ENCODE measurements around the gene RGS16.

The RGS16 gene

DNA sequence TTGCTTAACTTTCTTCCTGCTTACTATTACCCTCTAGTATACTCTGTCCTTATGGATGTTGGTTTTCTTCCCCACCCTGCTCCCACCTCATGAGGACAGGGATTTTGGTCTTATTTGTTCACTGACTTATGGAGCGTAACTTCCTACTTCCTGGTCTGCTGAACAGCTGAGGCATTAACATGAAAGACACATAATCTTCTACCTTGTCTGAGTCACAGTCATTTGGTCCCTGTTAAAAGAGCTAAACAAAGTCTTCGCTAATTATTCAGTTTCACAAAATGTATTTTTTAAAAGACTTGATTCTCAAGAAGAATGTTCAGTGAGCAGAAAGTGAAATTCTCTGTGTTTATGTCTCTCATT, 33.6 kb downstream of the RGS16 start:
- no peak for DNase-seq

- DNase-seq: no peak
Observed at GRCh38 chr1:182569939-182570610, 34.1 kb downstream of the RGS16 start.

GRCh38 chr1:182568647-182569284, 35.4 kb downstream of the RGS16 start:
- no peak for DNase-seq

- DNase-seq: no peak
Observed at GRCh38 chr1:182567629-182568028, 36.6 kb downstream of the RGS16 start.

GRCh38 chr1:182565537-182565936, 38.7 kb downstream of the RGS16 start:
- no peak for DNase-seq

GRCh38 chr1:182564406-182565004, 39.7 kb downstream of the RGS16 start:
- DNase-seq: no peak

- DNase-seq: no peak
Observed at GRCh38 chr1:182563095-182563494, 41.1 kb downstream of the RGS16 start.

DNA sequence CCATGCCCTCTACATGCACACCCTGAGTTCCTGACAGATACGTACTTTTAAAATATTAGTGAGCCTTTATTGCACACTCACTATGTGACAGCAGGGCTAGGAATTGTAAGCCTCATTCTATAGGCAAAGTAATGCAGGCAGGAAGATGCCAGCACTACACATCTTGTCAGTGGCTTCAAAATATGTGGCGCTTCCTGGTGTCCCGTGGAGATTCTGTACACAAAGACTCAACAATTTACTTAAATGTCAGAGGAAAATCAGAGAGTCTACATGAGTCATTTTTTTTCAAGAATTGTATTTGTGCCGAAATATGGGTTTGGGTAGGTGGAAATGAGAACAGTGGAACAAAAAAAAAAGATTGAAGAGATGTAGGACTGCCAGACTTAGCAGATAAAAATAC, 42.7 kb downstream of the RGS16 start:
- no peak for DNase-seq

GRCh38 chr1:182560392-182560984, 43.7 kb downstream of the RGS16 start:
- no peak for DNase-seq

GRCh38 chr1:182556279-182556678, 47.9 kb downstream of the RGS16 start:
- DNase-seq: no peak

GRCh38 chr1:182555493-182555892, 48.7 kb downstream of the RGS16 start:
- DNase-seq: no peak

DNA sequence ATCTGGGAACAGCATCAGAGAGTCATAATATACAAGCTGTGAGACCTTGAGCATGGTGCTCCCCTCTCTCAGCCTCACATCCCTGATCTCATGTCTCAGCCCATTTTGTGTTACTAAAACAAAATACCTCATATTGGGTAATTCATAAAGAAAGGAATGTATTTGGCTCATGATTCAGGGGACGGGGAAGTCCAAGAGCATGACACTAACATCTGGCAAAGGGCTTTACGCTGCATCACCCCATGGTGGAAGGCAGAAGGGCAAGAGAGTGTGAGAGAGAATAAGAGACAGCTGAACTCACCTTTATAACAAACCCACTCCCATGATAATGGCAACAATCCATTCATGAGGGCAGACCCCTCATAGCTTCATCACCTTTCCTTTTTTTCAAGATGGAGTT, 51.7 kb downstream of the RGS16 start:
- DNase-seq: no peak

DNA sequence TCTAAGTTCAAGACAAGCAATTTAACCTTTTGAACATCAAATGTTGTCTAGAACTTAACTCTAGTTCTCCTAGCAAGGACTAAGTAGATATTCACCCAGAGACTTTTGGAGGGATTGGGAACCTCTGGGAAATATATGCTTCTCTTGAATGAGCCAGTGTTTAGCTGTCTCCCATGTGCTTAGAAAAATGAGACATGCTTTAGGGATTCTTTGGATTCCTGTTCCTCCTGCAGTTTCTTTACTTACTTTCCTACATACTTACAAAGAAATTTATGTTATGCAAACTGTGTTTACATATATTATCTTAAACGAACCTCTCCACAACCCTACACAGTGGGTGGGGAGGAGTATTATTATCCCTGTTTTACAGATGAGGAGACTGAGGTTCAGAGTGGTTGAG, 54.4 kb downstream of the RGS16 start:
- DNase-seq: no peak

- no peak for DNase-seq
Observed at GRCh38 chr1:182549346-182549745, 54.8 kb downstream of the RGS16 start.

Data from 8988T (cell line).